GM12878 (cell line): Measurements from ENCODE around the gene CLCNKA. TPM values are rescaled to one million over a fixed set of nuclear protein-coding genes. Genes with fewer than 3 reads are reported as not detected.
A peak's percentile ranks its signal among the peaks of the same experiment; 100 is the strongest.

ENCODE experiments used
- BACH1 ChIP-seq: fragments of 450-650 bp; IDR thresholded peaks from 2 replicates; pipeline ENCODE4 v1.6.1; 2017; ENCODE audit warnings: mild to moderate bottlenecking, borderline replicate concordance
- EGR1 ChIP-seq, 2 experiments: IDR thresholded peaks; 1 replicate in 1 of 2; 2 replicates in 1 of 2; pipeline ENCODE4 v1.6.1; 2011 to 2012; ENCODE audit warnings: low read depth in 2 of 2, low read length in 2 of 2, borderline replicate concordance in 1 of 2, mild to moderate bottlenecking in 1 of 2, moderate library complexity in 1 of 2
- EZH2 ChIP-seq: IDR thresholded peaks from 2 replicates; pipeline ENCODE4 v1.6.1; 2012; ENCODE audit warnings: low read depth, mild to moderate bottlenecking, control low read depth, inconsistent platforms, low read length, borderline replicate concordance; ENCODE audit not compliant: control insufficient read depth
- IKZF2 ChIP-seq, 2 experiments: fragments of 450-650 bp; IDR thresholded peaks; 2 replicates each; pipeline ENCODE4 v1.6.1; 2017; ENCODE audit warnings: mild to moderate bottlenecking in 2 of 2, moderate library complexity in 2 of 2
- IRF4 ChIP-seq: IDR thresholded peaks from 2 replicates; pipeline ENCODE4 v1.6.1; 2011; ENCODE audit warnings: low read depth, low read length
- JUNB ChIP-seq: IDR thresholded peaks from 2 replicates; pipeline ENCODE4 v1.6.1; 2016; ENCODE audit warnings: antibody characterized with exemption, mild to moderate bottlenecking
- KDM1A ChIP-seq: fragments of 200-600 bp; sonication (generic); IDR thresholded peaks from 2 replicates; pipeline ENCODE4 v1.6.1; 2016; ENCODE audit warnings: borderline replicate concordance
- MEF2B ChIP-seq: fragments of 450-650 bp; IDR thresholded peaks from 2 replicates; pipeline ENCODE4 v1.6.1; 2018; ENCODE audit warnings: mild to moderate bottlenecking, moderate library complexity; ENCODE audit not compliant: partially characterized antibody, poor library complexity, severe bottlenecking
- NBN ChIP-seq: fragments of 450-650 bp; IDR thresholded peaks from 2 replicates; pipeline ENCODE4 v1.6.1; 2016
- NFXL1 ChIP-seq: fragments of 450-650 bp; IDR thresholded peaks from 2 replicates; pipeline ENCODE4 v1.6.1; 2017; ENCODE audit warnings: antibody characterized with exemption, mild to moderate bottlenecking, borderline replicate concordance
- SPI1 ChIP-seq: IDR thresholded peaks from 2 replicates; pipeline ENCODE4 v1.6.1; 2011; ENCODE audit warnings: low read depth, mild to moderate bottlenecking, low read length, moderate library complexity, borderline replicate concordance; ENCODE audit not compliant: insufficient read depth
- TARDBP ChIP-seq: IDR thresholded peaks from 2 replicates; pipeline ENCODE4 v1.6.1; 2016; ENCODE audit warnings: borderline replicate concordance
- ZNF274 ChIP-seq: IDR thresholded peaks from one replicate; pipeline ENCODE4 v1.8.0; 2011; ENCODE audit not compliant: insufficient read length, insufficient read depth
- ZNF622 ChIP-seq: fragments of 450-650 bp; IDR thresholded peaks from 2 replicates; pipeline ENCODE4 v1.6.1; 2017; ENCODE audit warnings: mild to moderate bottlenecking, inconsistent platforms
- polyA plus RNA-seq, 11 experiments: library from polyadenylated mRNA; depleted of rRNA in 4 of 11; unstranded in 6 of 11; stranded (reverse) in 5 of 11; fragments of >200 nt; fragmentation: Nextera tagmentation in 4 of 11; fragmentation: Illumina TruSeq in 1 of 11; extraction: Ambion mirVana in 4 of 11; extraction: Trizol in 1 of 11; gene quantifications; 1 replicate in 1 of 11; 2 replicates in 10 of 11; pipeline versions ENCODE4 v1.2.1 to v1.2.3, GENCODE V29; 2011 to 2016; ENCODE audit warnings: inconsistent platforms in 2 of 11, missing spikeins in 2 of 11, low read depth in 1 of 11
- total RNA-seq, 4 experiments: library from RNA; depleted of rRNA in 3 of 4; stranded (reverse); fragments of >200 nt in 3 of 4; fragmentation: Illumina TruSeq in 1 of 4; extraction: Trizol in 1 of 4; gene quantifications; 2 replicates each; pipeline versions ENCODE4 v1.2.1 to v1.2.3, GENCODE V29; 2013 to 2021
- TF ChIP-seq, protein P1 (sequence below): IDR thresholded peaks from 2 replicates; pipeline ENCODE4 v1.6.1; 2012; ENCODE audit warnings: low read depth, low read length, improper control_type of control experiment
- TF ChIP-seq, protein P2 (sequence below): fragments of 450-650 bp; IDR thresholded peaks from 2 replicates; pipeline ENCODE4 v1.6.1; 2017; ENCODE audit warnings: mild to moderate bottlenecking, moderate library complexity
- TF ChIP-seq, protein P3 (sequence below): fragments of 450-650 bp; IDR thresholded peaks from 2 replicates; pipeline ENCODE4 v1.6.1; 2016; ENCODE audit warnings: mild to moderate bottlenecking
- TF ChIP-seq, protein P4 (sequence below): IDR thresholded peaks from 2 replicates; pipeline ENCODE4 v1.6.1; 2012; ENCODE audit warnings: low read length, inconsistent platforms
- TF ChIP-seq, protein P5 (sequence below): fragments of 450-650 bp; IDR thresholded peaks from 2 replicates; pipeline ENCODE4 v1.6.1; 2017; ENCODE audit warnings: mild to moderate bottlenecking, low read depth, inconsistent platforms; ENCODE audit not compliant: poor library complexity, severe bottlenecking

Gene CLCNKA
- total and polyA plus RNA-seq, 10 of the 15 experiments (the other 5 are each of a cell fraction or from before 2014, with no cell fraction given): 0.02 to 0.15 (median 0.08) TPM; not detected in 6

DNA sequence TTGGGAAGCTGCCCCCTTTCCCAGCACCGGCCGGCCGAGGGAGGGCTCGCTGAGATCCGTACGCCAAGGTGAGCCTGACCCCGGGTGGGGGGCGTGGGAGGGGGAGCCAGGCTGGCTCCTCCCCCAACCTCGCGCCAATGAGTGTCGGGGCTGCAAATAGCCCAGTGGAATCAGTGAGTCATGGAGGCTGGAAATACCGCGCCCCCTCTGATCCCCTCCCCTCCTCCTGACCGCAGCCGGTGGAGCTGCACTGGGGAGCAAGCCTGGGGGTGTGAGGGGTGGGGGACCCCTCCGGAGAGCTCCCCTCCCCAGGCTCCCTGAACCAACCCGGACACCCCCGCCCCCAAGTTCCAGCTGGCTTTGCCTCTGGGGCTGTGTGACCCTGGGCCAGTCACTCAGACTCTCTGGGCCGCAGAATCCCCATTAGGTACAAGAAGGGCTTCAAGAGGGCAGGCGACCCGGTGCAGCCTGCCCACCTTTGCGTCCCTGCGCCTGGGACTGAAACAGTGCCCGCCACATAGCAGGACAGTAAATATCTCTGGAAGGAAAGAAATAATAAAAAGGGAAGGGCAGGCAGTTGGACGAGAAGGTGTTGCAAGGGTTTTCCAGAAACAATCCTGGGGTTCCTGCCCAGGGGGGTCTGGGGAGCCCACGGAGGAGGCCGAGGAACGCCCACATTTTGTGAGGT, 8.5 kb upstream of the CLCNKA start (continued):
- TF ChIP-seq TARDBP (no peak), NBN (no peak), KDM1A (no peak), IRF4 (no peak), IKZF2 (IDR thresholded peaks at IDR 0.05) (no peak), ZNF622 (no peak), NFXL1 (peak; percentile 88; the same call in 1 of the 2 replicates), JUNB (no peak), MEF2B (peak; percentile 50), SPI1 (no peak), EZH2 (no peak), BACH1 (peak; percentile 24; the same call in 1 of the 2 replicates), ZNF274 (no peak), EGR1 (IDR thresholded peaks at IDR 0.05; ENCODE audit: borderline replicate concordance in 1 of 2, low read depth in 2 of 2, low read length in 2 of 2) (peak in 1 of 2 experiments; percentile 26; a peak in 1 of 3 replicates)
- TF ChIP-seq, protein P1, sequence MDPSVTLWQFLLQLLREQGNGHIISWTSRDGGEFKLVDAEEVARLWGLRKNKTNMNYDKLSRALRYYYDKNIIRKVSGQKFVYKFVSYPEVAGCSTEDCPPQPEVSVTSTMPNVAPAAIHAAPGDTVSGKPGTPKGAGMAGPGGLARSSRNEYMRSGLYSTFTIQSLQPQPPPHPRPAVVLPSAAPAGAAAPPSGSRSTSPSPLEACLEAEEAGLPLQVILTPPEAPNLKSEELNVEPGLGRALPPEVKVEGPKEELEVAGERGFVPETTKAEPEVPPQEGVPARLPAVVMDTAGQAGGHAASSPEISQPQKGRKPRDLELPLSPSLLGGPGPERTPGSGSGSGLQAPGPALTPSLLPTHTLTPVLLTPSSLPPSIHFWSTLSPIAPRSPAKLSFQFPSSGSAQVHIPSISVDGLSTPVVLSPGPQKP: no peak
- TF ChIP-seq, protein P2, sequence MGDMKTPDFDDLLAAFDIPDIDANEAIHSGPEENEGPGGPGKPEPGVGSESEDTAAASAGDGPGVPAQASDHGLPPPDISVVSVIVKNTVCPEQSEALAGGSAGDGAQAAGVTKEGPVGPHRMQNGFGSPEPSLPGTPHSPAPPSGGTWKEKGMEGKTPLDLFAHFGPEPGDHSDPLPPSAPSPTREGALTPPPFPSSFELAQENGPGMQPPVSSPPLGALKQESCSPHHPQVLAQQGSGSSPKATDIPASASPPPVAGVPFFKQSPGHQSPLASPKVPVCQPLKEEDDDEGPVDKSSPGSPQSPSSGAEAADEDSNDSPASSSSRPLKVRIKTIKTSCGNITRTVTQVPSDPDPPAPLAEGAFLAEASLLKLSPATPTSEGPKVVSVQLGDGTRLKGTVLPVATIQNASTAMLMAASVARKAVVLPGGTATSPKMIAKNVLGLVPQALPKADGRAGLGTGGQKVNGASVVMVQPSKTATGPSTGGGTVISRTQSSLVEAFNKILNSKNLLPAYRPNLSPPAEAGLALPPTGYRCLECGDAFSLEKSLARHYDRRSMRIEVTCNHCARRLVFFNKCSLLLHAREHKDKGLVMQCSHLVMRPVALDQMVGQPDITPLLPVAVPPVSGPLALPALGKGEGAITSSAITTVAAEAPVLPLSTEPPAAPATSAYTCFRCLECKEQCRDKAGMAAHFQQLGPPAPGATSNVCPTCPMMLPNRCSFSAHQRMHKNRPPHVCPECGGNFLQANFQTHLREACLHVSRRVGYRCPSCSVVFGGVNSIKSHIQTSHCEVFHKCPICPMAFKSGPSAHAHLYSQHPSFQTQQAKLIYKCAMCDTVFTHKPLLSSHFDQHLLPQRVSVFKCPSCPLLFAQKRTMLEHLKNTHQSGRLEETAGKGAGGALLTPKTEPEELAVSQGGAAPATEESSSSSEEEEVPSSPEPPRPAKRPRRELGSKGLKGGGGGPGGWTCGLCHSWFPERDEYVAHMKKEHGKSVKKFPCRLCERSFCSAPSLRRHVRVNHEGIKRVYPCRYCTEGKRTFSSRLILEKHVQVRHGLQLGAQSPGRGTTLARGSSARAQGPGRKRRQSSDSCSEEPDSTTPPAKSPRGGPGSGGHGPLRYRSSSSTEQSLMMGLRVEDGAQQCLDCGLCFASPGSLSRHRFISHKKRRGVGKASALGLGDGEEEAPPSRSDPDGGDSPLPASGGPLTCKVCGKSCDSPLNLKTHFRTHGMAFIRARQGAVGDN: no peak
- TF ChIP-seq, protein P3, sequence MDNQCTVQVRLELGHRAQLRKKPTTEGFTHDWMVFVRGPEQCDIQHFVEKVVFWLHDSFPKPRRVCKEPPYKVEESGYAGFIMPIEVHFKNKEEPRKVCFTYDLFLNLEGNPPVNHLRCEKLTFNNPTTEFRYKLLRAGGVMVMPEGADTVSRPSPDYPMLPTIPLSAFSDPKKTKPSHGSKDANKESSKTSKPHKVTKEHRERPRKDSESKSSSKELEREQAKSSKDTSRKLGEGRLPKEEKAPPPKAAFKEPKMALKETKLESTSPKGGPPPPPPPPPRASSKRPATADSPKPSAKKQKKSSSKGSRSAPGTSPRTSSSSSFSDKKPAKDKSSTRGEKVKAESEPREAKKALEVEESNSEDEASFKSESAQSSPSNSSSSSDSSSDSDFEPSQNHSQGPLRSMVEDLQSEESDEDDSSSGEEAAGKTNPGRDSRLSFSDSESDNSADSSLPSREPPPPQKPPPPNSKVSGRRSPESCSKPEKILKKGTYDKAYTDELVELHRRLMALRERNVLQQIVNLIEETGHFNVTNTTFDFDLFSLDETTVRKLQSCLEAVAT: no peak
- TF ChIP-seq, protein P4, sequence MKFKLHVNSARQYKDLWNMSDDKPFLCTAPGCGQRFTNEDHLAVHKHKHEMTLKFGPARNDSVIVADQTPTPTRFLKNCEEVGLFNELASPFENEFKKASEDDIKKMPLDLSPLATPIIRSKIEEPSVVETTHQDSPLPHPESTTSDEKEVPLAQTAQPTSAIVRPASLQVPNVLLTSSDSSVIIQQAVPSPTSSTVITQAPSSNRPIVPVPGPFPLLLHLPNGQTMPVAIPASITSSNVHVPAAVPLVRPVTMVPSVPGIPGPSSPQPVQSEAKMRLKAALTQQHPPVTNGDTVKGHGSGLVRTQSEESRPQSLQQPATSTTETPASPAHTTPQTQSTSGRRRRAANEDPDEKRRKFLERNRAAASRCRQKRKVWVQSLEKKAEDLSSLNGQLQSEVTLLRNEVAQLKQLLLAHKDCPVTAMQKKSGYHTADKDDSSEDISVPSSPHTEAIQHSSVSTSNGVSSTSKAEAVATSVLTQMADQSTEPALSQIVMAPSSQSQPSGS: no peak
- TF ChIP-seq, protein P5, sequence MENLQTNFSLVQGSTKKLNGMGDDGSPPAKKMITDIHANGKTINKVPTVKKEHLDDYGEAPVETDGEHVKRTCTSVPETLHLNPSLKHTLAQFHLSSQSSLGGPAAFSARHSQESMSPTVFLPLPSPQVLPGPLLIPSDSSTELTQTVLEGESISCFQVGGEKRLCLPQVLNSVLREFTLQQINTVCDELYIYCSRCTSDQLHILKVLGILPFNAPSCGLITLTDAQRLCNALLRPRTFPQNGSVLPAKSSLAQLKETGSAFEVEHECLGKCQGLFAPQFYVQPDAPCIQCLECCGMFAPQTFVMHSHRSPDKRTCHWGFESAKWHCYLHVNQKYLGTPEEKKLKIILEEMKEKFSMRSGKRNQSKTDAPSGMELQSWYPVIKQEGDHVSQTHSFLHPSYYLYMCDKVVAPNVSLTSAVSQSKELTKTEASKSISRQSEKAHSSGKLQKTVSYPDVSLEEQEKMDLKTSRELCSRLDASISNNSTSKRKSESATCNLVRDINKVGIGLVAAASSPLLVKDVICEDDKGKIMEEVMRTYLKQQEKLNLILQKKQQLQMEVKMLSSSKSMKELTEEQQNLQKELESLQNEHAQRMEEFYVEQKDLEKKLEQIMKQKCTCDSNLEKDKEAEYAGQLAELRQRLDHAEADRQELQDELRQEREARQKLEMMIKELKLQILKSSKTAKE: no peak
